H1 (cell line): Measurements from ENCODE around the gene STX7. TPM values are rescaled to one million over a fixed set of nuclear protein-coding genes. Genes with fewer than 3 reads are reported as not detected.

Source experiments
- CTCF ChIA-PET: fragments of 300-600 bp; sonication (Branson Sonifier 250); formaldehyde crosslinking; loops from one replicate; lab custom pipeline; 2021; ENCODE audit not compliant: partially characterized antibody; lab: Charles Lee
- POLR2A ChIA-PET: fragments of 300-600 bp; sonication (Branson Sonifier 250); formaldehyde crosslinking; loops from one replicate; lab custom pipeline; 2021; ENCODE audit warnings: inconsistent platforms; ENCODE audit not compliant: partially characterized antibody; lab: Charles Lee
- DNase-seq, 2 experiments: peaks; one replicate each; pipeline versions ENCODE4 v3.0.0 to v3.0.0-alpha.2; 2010 to 2022; ENCODE audit warnings: low spot score in 2 of 2, low read depth in 1 of 2, mixed read lengths in 1 of 2
- FAIRE-seq: peaks from 2 replicates; lab custom pipeline; 2011; peaks lifted over from hg19 to GRCh38; lab: Jason Lieb, UNC
- H2AFZ ChIP-seq: 2 replicates; pipeline ENCODE4 v1.8.1; 2012; ENCODE audit warnings: low read length, inconsistent platforms
- H2AK5ac ChIP-seq: 2 replicates; pipeline ENCODE4 v1.6.1; 2013; ENCODE audit warnings: low read depth, low read length
- H2BK120ac ChIP-seq: replicated peaks from 2 replicates; pipeline ENCODE3; 2013; ENCODE audit warnings: low read depth, low read length, inconsistent platforms
- H2BK12ac ChIP-seq: 2 replicates; pipeline ENCODE4 v1.6.1; 2013; ENCODE audit warnings: low read depth, low read length
- H2BK15ac ChIP-seq: 2 replicates; pipeline ENCODE4 v1.6.1; 2013; ENCODE audit warnings: low read length
- H2BK20ac ChIP-seq: 2 replicates; pipeline ENCODE4 v1.6.1; 2013; ENCODE audit warnings: low read length
- H2BK5ac ChIP-seq: 2 replicates; pipeline ENCODE4 v1.6.1; 2013; ENCODE audit warnings: low read depth, low read length
- H3K14ac ChIP-seq: 2 replicates; pipeline ENCODE4 v1.6.1; 2013; ENCODE audit warnings: inconsistent platforms; ENCODE audit not compliant: insufficient read length
- H3K18ac ChIP-seq: 2 replicates; pipeline ENCODE4 v1.6.1; 2013; ENCODE audit warnings: low read length; ENCODE audit errors: extremely low read depth
- H3K23ac ChIP-seq: 2 replicates; pipeline ENCODE4 v1.6.1; 2013; ENCODE audit warnings: inconsistent platforms; ENCODE audit not compliant: insufficient read length
- H3K23me2 ChIP-seq: 2 replicates; pipeline ENCODE4 v1.6.1; 2013; ENCODE audit warnings: low read depth, low read length
- H3K27ac ChIP-seq: 2 replicates; pipeline ENCODE4 v1.6.1; 2011; ENCODE audit warnings: low read depth, low read length, inconsistent platforms
- H3K27me3 ChIP-seq, 4 experiments: replicated peaks in 1 of 4; 1 replicate in 1 of 4; 2 replicates in 3 of 4; pipeline versions ENCODE4 v1.6.1 to v1.8.1; 2011 to 2013; ENCODE audit warnings: low read length in 3 of 4, mild to moderate bottlenecking in 3 of 4, inconsistent platforms in 2 of 4, mixed read lengths in 2 of 4, moderate library complexity in 1 of 4; ENCODE audit not compliant: control insufficient read depth in 3 of 4, insufficient read depth in 3 of 4; ENCODE audit errors: extremely low read depth in 1 of 4
- H3K36me3 ChIP-seq, 4 experiments: 2 replicates each; pipeline versions ENCODE4 v1.6.1 to v1.8.1; 2011 to 2013; ENCODE audit warnings: mild to moderate bottlenecking in 4 of 4, low read length in 3 of 4, moderate library complexity in 2 of 4, control low read depth in 1 of 4, inconsistent platforms in 1 of 4; ENCODE audit not compliant: insufficient read depth in 4 of 4, control insufficient read depth in 2 of 4
- H3K4ac ChIP-seq: replicated peaks from 2 replicates; pipeline ENCODE3; 2013; ENCODE audit warnings: low read length, low read depth, mixed read lengths, inconsistent platforms; ENCODE audit not compliant: insufficient read length
- H3K4me1 ChIP-seq, 4 experiments: replicated peaks in 1 of 4; 1 replicate in 1 of 4; 2 replicates in 3 of 4; pipeline versions ENCODE4 v1.6.1 to v1.8.1; 2011 to 2013; ENCODE audit warnings: low read length in 3 of 4, inconsistent platforms in 2 of 4, mixed read lengths in 1 of 4; ENCODE audit not compliant: insufficient read depth in 4 of 4, control insufficient read depth in 3 of 4
- H3K4me2 ChIP-seq, 2 experiments: 2 replicates each; pipeline versions ENCODE4 v1.6.1 to v1.8.1; 2011 to 2013; ENCODE audit warnings: low read depth in 2 of 2, low read length in 2 of 2, control low read depth in 1 of 2, inconsistent platforms in 1 of 2, mild to moderate bottlenecking in 1 of 2; ENCODE audit not compliant: insufficient read depth in 1 of 2
- H3K4me3 ChIP-seq, 4 experiments: fragments of 200-600, 300-600 bp in 1 of 4; sonication (generic), shearing (Covaris generic), sonication (Bioruptor Twin) in 1 of 4; 2 replicates each; pipeline versions ENCODE4 v1.5.1 to v1.8.1; 2011 to 2016; ENCODE audit warnings: low read length in 4 of 4, low read depth in 3 of 4, control low read depth in 2 of 4, inconsistent platforms in 2 of 4, mild to moderate bottlenecking in 2 of 4, mixed read lengths in 1 of 4, moderate library complexity in 1 of 4; ENCODE audit not compliant: insufficient read depth in 2 of 4; ENCODE audit errors: extremely low read depth in 1 of 4
- H3K56ac ChIP-seq: replicated peaks from 2 replicates; pipeline ENCODE3; 2013; ENCODE audit warnings: low read depth, mild to moderate bottlenecking, mixed read lengths, low read length, inconsistent platforms; ENCODE audit not compliant: insufficient read length
- H3K79me1 ChIP-seq: 2 replicates; pipeline ENCODE4 v1.6.1; 2013; ENCODE audit warnings: low read depth, low read length, control low read depth
- H3K79me2 ChIP-seq, 2 experiments: 2 replicates each; pipeline versions ENCODE4 v1.6.1 to v1.8.1; 2012 to 2013; ENCODE audit warnings: low read length in 2 of 2, mild to moderate bottlenecking in 2 of 2, inconsistent platforms in 1 of 2; ENCODE audit not compliant: insufficient read depth in 2 of 2, control insufficient read depth in 1 of 2
- H3K9ac ChIP-seq, 4 experiments: replicated peaks in 1 of 4; 1 replicate in 1 of 4; 2 replicates in 3 of 4; pipeline versions ENCODE4 v1.6.1 to v1.8.1; 2011 to 2013; ENCODE audit warnings: low read depth in 3 of 4, low read length in 3 of 4, control low read depth in 2 of 4, mild to moderate bottlenecking in 2 of 4, moderate library complexity in 2 of 4, inconsistent platforms in 1 of 4; ENCODE audit errors: extremely low read depth in 1 of 4
- H3K9me3 ChIP-seq, 2 experiments: 2 replicates each; pipeline versions ENCODE4 v1.6.1 to v1.8.1; 2012 to 2013; ENCODE audit warnings: mild to moderate bottlenecking in 2 of 2, moderate library complexity in 2 of 2, control low read depth in 1 of 2, inconsistent platforms in 1 of 2, low read depth in 1 of 2, low read length in 1 of 2, mixed read lengths in 1 of 2; ENCODE audit not compliant: insufficient read depth in 2 of 2
- H4K20me1 ChIP-seq, 2 experiments: replicated peaks in 1 of 2; 2 replicates each; pipeline versions ENCODE3 to v1.8.1; 2011 to 2013; ENCODE audit warnings: inconsistent platforms in 2 of 2, low read length in 2 of 2, mild to moderate bottlenecking in 1 of 2; ENCODE audit not compliant: insufficient read depth in 2 of 2, control insufficient read depth in 1 of 2
- H4K5ac ChIP-seq: 2 replicates; pipeline ENCODE4 v1.6.1; 2013; ENCODE audit warnings: low read length, low read depth, mixed read lengths, inconsistent platforms; ENCODE audit not compliant: insufficient read length
- H4K8ac ChIP-seq: 2 replicates; pipeline ENCODE4 v1.8.0; 2013; ENCODE audit warnings: mild to moderate bottlenecking, moderate library complexity, low read length, inconsistent platforms; ENCODE audit not compliant: insufficient read depth; ENCODE audit errors: extremely low read depth
- H4K91ac ChIP-seq: replicated peaks from 2 replicates; pipeline ENCODE3; 2013; ENCODE audit warnings: low read length, mixed read lengths, inconsistent platforms; ENCODE audit not compliant: insufficient read length
- CBX8 ChIP-seq: fragments of 300-800, 300-1000 bp; sonication (generic); IDR thresholded peaks from 2 replicates; pipeline ENCODE4 v1.7.1; 2016; ENCODE audit warnings: low read depth, low read length, borderline replicate concordance
- EZH2 ChIP-seq: fragments of 200-600 bp; sonication (generic); IDR thresholded peaks from 2 replicates; pipeline ENCODE4 v1.7.1; 2012; ENCODE audit warnings: low read depth, mild to moderate bottlenecking, moderate library complexity, low read length, inconsistent platforms; ENCODE audit not compliant: severe bottlenecking
- HDAC6 ChIP-seq: IDR thresholded peaks from one replicate; pipeline ENCODE4 v1.7.1; 2012; ENCODE audit warnings: low read depth, mild to moderate bottlenecking, inconsistent platforms, low read length, moderate library complexity
- JUN ChIP-seq: IDR thresholded peaks from 2 replicates; pipeline ENCODE4 v1.6.1; 2011; ENCODE audit warnings: low read depth, mild to moderate bottlenecking, improper control_type of control experiment, low read length
- NRF1 ChIP-seq: IDR thresholded peaks from 2 replicates; pipeline ENCODE4 v1.6.1; 2011; ENCODE audit warnings: mild to moderate bottlenecking, low read depth, low read length, improper control_type of control experiment
- POU5F1 ChIP-seq: IDR thresholded peaks from 2 replicates; pipeline ENCODE4 v1.6.1; 2011; ENCODE audit warnings: low read depth, mild to moderate bottlenecking, low read length, moderate library complexity
- RXRA ChIP-seq: IDR thresholded peaks from 2 replicates; pipeline ENCODE4 v1.6.1; 2011; ENCODE audit warnings: low read depth, mild to moderate bottlenecking, low read length, moderate library complexity; ENCODE audit not compliant: insufficient read depth
- SIN3A ChIP-seq, 2 experiments: IDR thresholded peaks in 1 of 2; conservative IDR thresholded peaks in 1 of 2; 2 replicates each; pipeline ENCODE4 v1.6.1; 2011 to 2012; ENCODE audit warnings: low read length in 2 of 2, improper control_type of control experiment in 1 of 2, low read depth in 1 of 2, mild to moderate bottlenecking in 1 of 2
- SIRT6 ChIP-seq: IDR thresholded peaks from one replicate; pipeline ENCODE4 v1.7.1; 2012; ENCODE audit warnings: low read length, inconsistent platforms
- TAF7 ChIP-seq: optimal IDR thresholded peaks from 2 replicates; pipeline ENCODE3; 2011; ENCODE audit warnings: low read depth, mild to moderate bottlenecking, inconsistent platforms, low read length, moderate library complexity, borderline replicate concordance
- YY1 ChIP-seq: IDR thresholded peaks from 2 replicates; pipeline ENCODE4 v1.6.1; 2011; ENCODE audit warnings: low read depth, mild to moderate bottlenecking, low read length
- WGBS, 2 experiments: shearing (Covaris generic) in 1 of 2; methylation state at CpG; one replicate each; pipeline versions ENCODE4 v1.1.6 to v1.1.7; 2013 to 2015; ENCODE audit warnings: low lambda C conversion rate in 2 of 2, mixed read lengths in 2 of 2, inconsistent platforms in 1 of 2, low coverage in 1 of 2, missing lambda C conversion rate in 1 of 2; ENCODE audit not compliant: insufficient replicate concordance in 2 of 2, insufficient coverage in 1 of 2, insufficient read length in 1 of 2; ENCODE audit errors: extremely low coverage in 1 of 2, missing lambda C conversion rate in 1 of 2; 5-methylcytosine and 5-hydroxymethylcytosine counted together
- polyA plus RNA-seq, 7 experiments: library from polyadenylated mRNA; depleted of rRNA in 3 of 7; stranded (reverse) in 5 of 7; unstranded in 2 of 7; fragments of >200 nt in 5 of 7; fragments of 200-250 nt in 2 of 7; gene quantifications; 1 replicate in 5 of 7; 2 replicates in 1 of 7; 4 replicates in 1 of 7; pipeline versions ENCODE4 v1.2.1 to v1.2.3, GENCODE V29; 2011 to 2013; ENCODE audit warnings: missing spikeins in 2 of 7, mixed read lengths in 2 of 7
- total RNA-seq: library from RNA; stranded (reverse); fragmentation: NEBNext Ultra II Directional; extraction: Animal tissue kit (Norgen Biotek cat#: 25700); gene quantifications from 2 replicates; pipeline ENCODE4 v1.2.1, GENCODE V29; 2021

The STX7 gene
- total and polyA plus RNA-seq, 2 of the 8 experiments (the other 6 are each of a cell fraction or from before 2014, with no cell fraction given): 5.7 to 27.9 TPM

DNA sequence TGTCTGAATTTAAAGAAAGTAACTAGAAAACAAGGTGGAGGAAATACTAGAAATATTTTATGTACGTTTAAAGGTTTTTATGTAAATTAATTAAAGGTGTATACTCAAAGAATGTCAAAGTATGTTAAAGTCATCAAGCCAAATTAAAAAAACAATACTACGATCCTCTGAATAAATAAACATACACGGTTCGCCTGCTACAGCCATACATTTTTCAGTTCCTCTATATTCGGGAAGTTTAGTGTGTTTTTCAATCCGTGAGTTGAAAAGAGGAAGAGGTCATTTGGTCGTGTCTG, 626 bp downstream of the STX7 start:
- peaks cover 0 to 46% of the 10 kb centered on the region in 2 experiments; a peak in 3 of 4 replicates for H3K79me2 ChIP-seq
- no peak overlapping the region for H4K5ac ChIP-seq
- H3K14ac ChIP-seq: no peak overlapping the region
- H3K56ac ChIP-seq: no peak overlapping the region
- no peak overlapping the region for H2BK5ac ChIP-seq
- H3K4me2 ChIP-seq: peak overlapping the region; percentile 77 to 94
- H3K27me3 ChIP-seq: no peaks in the 10 kb centered on the region
- H3K4me1 ChIP-seq: peaks cover 0 to 4% (median under 1%) of the 10 kb centered on the region in 4 experiments; a peak in 3 of 7 replicates
- H3K9me3 ChIP-seq: no peaks in the 10 kb centered on the region
- H4K91ac ChIP-seq: no peak overlapping the region
- H3K23me2 ChIP-seq: peaks cover 4% of the 10 kb centered on the region; the same call in 1 of the 2 replicates
- peak overlapping the region in 3 of 4 experiments; percentile 43 to 75 (median 68); a peak in 4 of 7 replicates for H3K9ac ChIP-seq
- H3K4me3 ChIP-seq: peak overlapping the region; percentile 54 to 83 (median 76)
- no peaks in the 10 kb centered on the region for H4K20me1 ChIP-seq
- H3K18ac ChIP-seq: no peak overlapping the region
- H2BK20ac ChIP-seq: no peak overlapping the region
- no peak overlapping the region for H2BK15ac ChIP-seq
- no peak overlapping the region for H3K27ac ChIP-seq
- no peak overlapping the region for H3K23ac ChIP-seq
- no peak overlapping the region for H3K4ac ChIP-seq
- H3K79me1 ChIP-seq: peaks cover 6% of the 10 kb centered on the region; the same call in 1 of the 2 replicates
- WGBS, 2 experiments: 5 to 100% methylated on average over 1 to 7 of the region's 7 CpGs
- no peak overlapping the region for H2BK120ac ChIP-seq
- ChIA-PET POLR2A (interaction anchor here (0.9 to 1.4 kb wide), 3 partner anchors 29 to 302 kb away, joined by 3 to 10 read pairs (median 4); partner anchors contain the start of gene RPS12), CTCF (interaction anchor here (0.7 to 1.5 kb wide), 5 partner anchors 13 to 233 kb away, joined by 3 to 6 read pairs (median 4); no protein-coding TSS in a partner anchor)
- H2AFZ ChIP-seq: no peak overlapping the region
- DNase-seq (no peak), FAIRE-seq (no peak)
- H2AK5ac ChIP-seq: no peak overlapping the region
- H4K8ac ChIP-seq: 0 out of 2 replicates have a peak overlapping the region, but pooled peaks have one; percentile 83
- no peaks in the 10 kb centered on the region for H3K36me3 ChIP-seq
- no peak overlapping the region for H2BK12ac ChIP-seq
- no peak for TF ChIP-seq SIRT6
- TF ChIP-seq TAF7: no peak
- no peak for TF ChIP-seq RXRA
- no peak for TF ChIP-seq SIN3A (conservative IDR thresholded peaks at IDR 0.05 in 1 of 2, IDR thresholded peaks at IDR 0.05 in 1 of 2; ENCODE audit: low read depth in 1 of 2, low read length in 2 of 2)
- no peak for TF ChIP-seq EZH2
- TF ChIP-seq POU5F1: no peak
- no peak for TF ChIP-seq YY1
- no peak for TF ChIP-seq HDAC6
- TF ChIP-seq CBX8: no peak
- TF ChIP-seq JUN: no peak
- no peak for TF ChIP-seq NRF1
